A172 (cell line): ENCODE results near the gene USP31. TPM values are rescaled to one million over a fixed set of nuclear protein-coding genes. Genes with fewer than 3 reads are reported as not detected.

Source experiments
- DNase-seq: peaks from one replicate; pipeline ENCODE4 v3.0.0-alpha.2; 2015; ENCODE audit warnings: low spot score
- total RNA-seq: library from RNA; depleted of rRNA; stranded (reverse); fragments of >200 nt; shearing (Covaris generic); gene quantifications from 2 replicates; pipeline ENCODE4 v1.2.3, GENCODE V29; 2014

Gene USP31
- total RNA-seq, 1 experiment from 2014 or later, result 3.8 TPM

GRCh38 chr16:23060458-23061320 is 88.6 kb downstream of the USP31 start:
- peak; percentile 41 for DNase-seq

DNA sequence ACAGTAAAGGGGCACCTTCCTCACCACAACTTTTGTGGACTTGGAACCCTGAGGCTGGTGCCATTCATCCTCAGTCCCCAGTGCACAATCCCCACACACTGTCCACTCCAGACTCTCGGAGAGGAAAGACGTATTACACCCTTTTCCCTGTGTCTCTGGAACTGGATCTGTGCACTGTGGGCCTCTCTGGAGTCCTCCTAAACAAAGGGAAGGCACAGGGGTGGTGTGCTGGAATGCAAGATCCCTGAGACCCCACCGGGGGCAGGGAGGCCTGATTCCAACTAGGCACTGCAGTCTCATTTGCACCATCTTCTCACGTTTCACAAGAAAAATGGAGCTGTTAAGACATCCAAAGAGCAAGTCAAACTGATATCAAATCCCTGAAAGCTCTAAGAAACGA is 89.8 kb downstream of the USP31 start:
- DNase-seq, result no peak

GRCh38 chr16:23058576-23058975 is 90.7 kb downstream of the USP31 start:
- no peak for DNase-seq

- DNase-seq, result no peak
Observed at GRCh38 chr16:23057013-23057596, 92.1 kb downstream of the USP31 start.

- no peak for DNase-seq
Observed at GRCh38 chr16:23055481-23055880, 93.8 kb downstream of the USP31 start.

GRCh38 chr16:23052908-23053580 is 96.2 kb downstream of the USP31 start:
- no peak for DNase-seq

- no peak for DNase-seq
Observed at GRCh38 chr16:23052221-23052620, 97.0 kb downstream of the USP31 start.

DNA sequence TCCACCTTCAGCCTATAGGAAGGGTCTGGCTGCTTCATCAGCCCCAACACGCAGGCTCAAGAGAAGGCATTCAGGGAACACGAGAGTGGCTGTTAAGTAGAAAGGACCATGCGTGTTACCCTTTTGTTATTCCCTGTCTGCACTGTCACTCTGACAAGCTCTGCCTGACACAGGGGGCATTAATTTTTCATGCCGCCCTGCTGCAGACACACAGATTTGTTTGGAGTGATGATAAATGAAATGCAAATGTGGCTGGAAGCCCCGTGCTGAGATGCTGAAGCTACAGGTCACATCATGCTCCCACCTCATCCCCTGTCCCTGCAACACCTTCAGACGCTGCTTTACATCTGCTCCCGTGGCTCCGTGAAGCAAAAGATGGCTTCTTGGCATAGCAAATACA is 97.7 kb downstream of the USP31 start:
- DNase-seq, result no peak

- DNase-seq, result no peak
Observed at GRCh38 chr16:23048164-23048563, 101.1 kb downstream of the USP31 start.

GRCh38 chr16:23045025-23045424 is 104.2 kb downstream of the USP31 start:
- DNase-seq, result no peak

DNA sequence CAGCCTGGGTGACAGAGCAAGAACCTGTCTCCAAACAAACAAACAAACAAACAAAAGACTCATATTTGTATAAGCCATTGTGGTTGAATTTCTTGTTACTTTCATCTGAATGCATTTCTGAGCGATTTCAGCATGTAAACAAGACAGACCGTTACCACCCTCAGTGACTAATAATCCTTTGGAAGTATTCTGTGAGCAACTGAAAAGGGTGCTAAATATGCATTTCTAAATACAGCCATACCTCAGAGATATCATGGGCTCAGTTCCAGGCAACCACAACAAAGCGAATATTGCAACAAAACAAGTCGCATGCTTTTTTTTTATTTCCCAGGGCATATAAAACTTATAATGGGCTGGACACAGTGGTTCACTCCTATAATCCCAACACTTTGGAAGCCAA is 109.0 kb downstream of the USP31 start:
- DNase-seq, result no peak

DNA sequence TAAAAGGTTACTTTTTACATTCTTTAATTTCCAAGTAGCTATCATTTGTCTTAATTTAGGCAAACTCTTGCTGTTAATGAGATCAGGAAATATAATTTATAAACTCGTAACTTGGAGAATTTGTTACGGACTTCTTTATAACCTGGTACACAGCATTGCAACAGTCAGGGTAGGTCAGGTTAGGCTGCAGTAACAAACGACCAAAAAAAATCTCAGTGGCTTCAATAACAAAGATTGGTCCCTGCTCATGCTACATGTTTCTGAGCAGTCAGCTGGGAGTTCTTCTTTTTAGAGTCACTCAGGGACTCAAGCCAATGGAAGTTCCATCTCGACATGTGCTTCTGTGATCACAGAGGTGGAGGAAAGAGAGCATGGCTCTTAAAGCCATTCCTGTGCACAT is 110.1 kb downstream of the USP31 start:
- no peak for DNase-seq

DNA sequence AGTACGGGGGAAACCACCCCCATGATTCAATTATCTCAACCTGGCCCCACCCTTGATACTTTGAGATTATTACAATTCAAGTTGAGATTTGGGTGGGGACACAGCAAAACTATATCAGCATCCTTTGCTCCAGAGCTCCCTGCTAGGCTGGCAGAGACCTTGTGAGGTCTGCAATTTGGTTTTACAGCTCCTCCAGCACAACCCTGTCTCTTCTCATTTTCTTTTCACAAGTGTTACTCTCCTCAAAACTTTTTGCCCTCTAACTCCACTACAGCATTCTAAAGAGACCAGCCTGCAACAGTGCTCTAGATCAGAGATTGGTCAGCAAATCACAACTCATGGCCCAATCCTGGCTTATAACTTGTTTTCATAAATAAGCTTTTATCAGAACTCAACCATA is 114.0 kb downstream of the USP31 start:
- DNase-seq, result no peak

DNA sequence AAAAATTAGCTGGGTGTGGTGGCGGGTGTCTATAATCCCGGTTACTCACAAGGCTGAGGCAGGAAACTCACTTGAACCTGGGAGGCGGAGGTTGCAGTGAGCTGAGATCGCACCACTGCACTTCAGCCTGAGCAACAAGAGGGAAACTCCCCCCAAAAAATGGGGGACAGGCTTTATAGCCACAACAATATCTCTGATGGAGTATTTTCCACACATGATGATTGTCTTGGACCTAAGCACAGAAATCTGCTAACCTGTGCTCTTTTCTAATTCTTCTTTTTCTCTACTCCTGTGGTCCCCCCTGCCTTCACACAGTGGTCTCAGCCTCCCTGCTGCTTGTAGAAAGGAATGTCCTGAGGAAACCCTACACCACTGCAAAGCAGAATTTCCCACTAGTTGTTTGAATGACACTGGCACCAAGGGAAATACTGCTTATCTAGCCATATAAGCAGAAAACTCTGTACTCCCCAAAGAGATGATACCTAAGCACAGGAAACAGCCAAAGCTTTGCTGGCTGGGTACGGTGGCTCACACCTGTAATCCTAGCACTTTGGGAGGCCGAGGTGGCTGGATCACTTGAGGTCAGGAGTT is 117.6 kb downstream of the USP31 start:
- DNase-seq, result no peak

DNA sequence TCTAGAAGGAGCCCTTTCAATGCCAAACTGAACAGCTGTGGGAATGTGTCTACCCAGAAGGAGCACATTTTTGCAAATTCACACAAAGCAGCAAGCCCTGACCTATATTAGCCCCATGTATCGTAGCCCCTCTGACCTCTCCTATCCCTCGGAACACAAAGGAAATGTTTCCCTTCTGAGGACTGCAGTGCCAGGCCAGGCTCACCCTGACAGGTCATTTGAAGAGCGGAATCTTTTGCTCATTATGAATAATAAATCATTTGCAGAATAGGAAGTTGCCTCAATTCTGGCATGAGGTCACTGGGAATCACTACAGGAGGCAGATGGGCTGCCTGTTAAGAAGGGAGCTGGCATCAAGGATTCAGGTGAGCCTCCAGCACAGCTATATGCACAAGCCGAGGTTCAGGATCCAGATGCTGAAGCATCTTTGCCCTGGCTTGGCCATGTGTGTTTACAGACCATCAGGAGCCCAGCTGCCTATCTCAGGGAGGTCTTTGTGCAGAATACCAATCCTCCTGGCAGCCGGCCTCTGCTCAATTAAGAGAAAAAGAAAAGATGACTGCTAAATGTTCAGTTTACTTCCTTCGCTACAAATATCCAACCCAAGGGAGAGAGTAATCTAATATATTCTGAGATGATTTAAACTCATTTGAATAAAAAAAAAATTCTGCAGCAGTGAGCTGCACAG is 119.4 kb downstream of the USP31 start:
- DNase-seq, result no peak

DNA sequence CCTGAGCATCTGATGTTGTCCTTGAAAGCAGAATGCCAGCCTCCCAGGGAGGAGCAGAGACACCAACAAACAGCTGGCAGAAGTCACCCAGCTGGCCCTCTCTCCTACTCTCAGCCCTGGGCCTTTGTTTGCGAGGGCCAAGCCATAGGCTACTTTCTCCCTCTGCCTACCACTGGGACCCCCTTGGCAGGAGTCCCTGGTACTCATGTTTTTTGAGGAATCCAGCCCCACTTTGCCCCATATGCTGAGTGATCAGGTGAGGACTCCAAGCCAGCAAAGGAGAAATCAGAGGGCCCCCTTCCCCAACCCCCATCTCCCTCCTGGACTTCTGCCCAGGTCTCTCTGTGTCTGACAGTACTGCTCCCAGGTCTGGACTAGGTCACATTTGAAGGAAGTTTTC is 121.9 kb downstream of the USP31 start:
- DNase-seq, result no peak

DNA sequence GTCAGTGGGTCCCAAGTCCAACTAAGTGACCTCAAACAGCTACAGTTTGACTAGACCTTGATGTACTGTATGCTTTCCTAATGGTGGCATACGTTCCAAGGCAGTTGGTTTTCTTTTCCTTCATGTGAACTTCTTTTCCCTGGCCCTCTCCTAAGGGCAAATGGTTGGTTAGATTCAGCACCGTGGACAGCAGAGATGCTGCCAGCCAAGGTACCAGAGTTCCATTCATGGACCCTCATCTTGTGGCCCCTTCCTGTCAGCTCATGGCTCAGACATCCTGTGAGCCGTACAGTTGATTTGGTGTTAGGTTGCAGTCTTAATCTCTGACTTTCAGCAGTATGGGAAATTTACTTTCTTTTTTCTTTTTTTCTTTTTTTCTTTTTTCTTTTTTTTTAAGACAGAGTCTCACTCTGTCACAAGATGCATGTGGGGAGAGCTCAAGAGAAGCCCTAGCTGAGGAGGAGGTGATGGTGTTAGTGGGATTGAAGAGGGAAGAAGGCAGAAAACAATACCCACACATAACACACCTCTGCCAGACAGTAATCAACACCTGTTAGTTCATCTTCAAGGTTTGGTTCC is 122.4 kb downstream of the USP31 start:
- peak; percentile 55 for DNase-seq

DNA sequence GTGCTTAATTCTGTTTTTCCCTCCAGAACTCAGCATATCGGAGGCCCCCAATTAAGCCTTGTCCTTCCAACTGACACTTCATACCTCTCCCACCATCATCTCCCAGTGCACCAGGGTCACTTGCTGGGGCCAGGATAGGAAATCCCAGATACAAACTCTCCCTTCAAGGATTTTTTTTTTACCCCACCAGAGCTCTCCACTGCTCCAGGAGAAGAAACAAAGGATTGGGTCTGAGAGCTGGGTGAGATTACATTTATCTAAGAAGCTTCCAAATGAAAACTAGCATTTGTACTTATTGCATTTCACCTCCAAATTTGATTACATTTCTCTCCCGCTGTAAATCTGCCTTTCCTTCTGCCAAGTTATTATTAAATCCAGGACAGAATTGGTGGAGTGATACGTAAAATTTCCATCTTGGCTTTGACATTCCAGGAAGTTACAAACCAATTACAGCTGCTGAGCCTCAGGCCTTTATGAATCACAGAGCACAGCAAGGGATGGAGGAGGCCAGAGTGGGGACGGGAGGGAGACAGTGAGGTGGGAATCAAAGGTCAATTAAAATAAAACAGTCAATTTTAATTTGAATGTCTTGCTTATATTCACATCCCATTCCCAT is 123.5 kb downstream of the USP31 start:
- no peak for DNase-seq

- no peak for DNase-seq
Observed at GRCh38 chr16:23024044-23024443, 125.2 kb downstream of the USP31 start.

GRCh38 chr16:23020084-23020483 is 129.2 kb downstream of the USP31 start:
- peak; percentile 35 for DNase-seq

GRCh38 chr16:23016368-23016767 is 132.9 kb downstream of the USP31 start:
- DNase-seq, result no peak
